NCI-H345 treated with DMSO at 0.1 percent for 48 hours (cell line): ENCODE measurements around the gene CCDC179.

ENCODE experiments used
- DNase-seq: peaks from one replicate; lab custom pipeline; 2025; ENCODE audit not compliant: unreplicated experiment; lab: John Stamatoyannopoulos, UW

The CCDC179 gene

DNA sequence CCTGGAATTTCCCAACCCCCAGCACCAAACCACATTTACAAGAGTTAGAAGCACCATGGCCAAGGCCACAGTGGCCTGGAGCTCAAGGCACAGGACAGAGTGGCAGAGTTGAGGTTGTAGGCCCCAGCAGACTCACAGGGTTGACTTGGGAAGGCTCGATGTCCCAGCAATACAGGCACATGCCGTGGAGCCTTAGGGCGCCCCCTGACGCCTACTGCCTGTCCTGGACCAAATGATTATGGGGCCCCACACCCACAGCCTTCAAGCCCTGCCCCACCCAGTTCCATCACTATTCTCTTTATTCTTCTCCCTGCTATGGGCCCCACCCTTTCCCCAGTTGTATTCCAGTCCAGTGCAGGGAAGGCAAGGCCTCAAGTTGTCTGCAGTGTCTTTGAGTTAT, at the start of gene CCDC179:
Gene CCDC179, minus strand, starts transcription at position 234 of the 400 bp plus-strand sequence. Its CDS starts 53 bp downstream, at position 181.
- DNase-seq, result no peak

DNA sequence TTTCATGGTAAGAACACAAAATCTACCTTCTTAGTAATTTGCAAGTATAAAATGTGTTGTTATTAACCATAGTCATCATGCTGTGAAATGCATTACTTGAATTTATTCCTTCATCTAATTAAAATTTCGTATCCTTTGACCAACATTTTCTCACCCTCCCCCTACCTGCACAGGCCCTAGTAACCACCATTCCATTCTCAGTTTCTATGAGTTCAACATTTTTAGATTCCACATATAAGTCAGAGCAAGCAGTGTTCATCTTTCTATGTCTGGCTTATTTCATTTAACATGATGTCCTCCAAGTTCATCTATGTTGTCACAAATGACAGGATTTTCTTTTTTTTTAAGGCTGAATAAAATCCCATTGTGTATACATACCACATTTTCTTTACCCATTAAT, 43.5 kb upstream of the CCDC179 start:
- DNase-seq, result no peak

DNA sequence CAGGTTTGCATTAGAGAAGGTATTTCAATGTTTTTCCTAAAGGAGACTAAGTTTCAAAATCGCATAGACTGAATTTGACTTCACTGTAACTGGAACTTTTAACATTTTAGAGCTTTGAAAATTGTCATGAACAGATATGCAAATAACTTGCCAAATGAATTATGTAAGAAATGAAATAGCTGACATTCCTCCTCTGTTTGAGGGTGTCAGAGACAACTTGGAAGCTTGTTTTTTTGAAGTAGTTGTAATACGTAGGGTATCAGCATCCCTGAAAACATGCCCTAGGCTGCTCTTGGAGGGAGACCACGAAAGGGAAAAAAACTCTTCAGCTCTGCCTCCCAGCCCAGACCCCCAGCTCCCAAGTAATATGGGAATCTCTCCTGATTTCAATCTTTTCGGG, 41.3 kb upstream of the CCDC179 start:
- no peak for DNase-seq

DNA sequence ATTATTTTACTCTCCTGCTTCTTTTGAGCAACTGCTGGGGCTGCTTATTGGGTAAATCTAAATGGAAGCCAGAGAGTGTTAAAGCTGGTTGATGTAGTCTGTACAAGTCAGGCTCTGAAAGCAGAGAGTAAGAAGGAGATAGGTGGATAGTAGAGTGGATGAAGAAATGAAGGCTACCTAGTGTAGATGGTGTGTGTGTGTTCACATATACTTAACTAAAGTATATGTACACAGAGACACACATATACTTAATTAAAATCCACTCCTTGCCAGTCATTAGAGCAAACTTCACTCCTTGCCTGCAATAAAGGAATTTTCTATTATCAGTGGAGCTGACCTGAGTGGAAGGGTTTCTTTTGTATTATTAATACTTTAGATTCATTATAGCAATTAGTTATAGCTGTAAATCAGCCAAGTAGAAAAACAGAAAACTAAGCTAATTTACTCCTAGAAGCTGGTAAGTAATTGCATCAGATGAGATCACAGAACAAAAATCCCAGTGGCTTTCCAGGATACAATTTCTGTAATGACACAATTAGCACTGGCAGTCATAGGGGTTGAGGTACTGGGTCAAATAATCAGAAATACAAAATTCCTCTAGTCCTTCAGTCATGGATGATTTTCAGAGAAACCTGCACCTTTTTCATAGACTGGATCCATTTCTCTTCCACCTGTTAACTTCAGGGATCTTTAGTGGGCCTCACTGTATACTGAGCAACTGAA, 40.7 kb upstream of the CCDC179 start:
- no peak for DNase-seq

DNA sequence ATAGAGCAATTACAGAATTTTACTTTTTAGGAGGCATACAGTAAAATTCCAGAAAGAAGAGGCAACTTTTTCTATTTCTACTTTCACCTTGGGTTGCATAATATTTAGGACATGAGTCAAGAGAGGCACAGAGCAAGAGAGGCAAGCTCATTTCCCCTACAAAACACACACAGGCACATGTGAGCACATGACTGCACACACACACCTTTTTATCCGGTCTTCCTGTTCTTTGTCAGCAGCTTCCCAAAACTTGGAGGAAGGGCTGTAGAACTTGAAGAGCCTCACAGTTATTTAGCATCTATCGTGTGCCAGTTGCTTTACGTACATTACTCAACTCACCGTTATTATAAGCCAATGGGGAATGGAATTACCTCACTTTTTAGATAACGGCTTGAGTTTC, 37.8 kb upstream of the CCDC179 start:
- DNase-seq, result no peak

DNA sequence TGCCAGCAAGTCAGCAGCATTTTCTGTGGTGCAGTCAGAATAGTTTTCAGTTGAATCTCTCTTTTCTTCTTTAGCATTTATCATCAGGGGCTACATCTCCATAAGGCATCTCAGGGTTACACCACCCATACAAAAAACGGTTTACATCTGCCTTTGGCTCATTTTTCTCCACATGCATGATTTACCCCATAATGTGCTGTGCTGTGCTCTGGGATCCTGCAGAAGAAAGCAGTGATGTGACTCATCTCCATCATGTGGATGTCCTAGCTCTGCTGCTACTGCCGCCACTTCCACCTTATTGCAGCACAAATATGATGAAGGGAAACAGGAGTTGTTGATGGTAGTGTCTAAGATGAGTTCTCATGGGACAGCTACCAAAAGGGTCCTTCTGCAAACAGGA, 30.0 kb upstream of the CCDC179 start:
- DNase-seq, result no peak

DNA sequence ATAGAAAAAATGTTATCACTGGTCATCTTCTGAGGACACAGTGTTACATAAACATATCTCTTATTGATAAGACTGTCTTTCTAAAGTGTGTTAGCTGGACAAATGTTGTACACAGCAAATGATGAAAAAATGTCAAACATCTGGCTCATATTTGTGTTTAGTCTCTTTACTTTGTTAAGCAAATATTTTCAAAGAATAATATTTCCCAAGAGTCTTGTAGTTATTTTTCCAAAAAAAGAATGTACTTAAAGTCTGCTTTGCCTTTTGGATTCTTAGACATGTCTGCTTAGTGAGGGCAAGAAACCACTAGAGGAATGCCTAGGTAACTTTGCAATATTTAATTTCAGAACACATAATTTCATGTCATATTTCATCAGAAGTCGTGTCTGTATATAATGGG, 23.9 kb upstream of the CCDC179 start:
- no peak for DNase-seq

DNA sequence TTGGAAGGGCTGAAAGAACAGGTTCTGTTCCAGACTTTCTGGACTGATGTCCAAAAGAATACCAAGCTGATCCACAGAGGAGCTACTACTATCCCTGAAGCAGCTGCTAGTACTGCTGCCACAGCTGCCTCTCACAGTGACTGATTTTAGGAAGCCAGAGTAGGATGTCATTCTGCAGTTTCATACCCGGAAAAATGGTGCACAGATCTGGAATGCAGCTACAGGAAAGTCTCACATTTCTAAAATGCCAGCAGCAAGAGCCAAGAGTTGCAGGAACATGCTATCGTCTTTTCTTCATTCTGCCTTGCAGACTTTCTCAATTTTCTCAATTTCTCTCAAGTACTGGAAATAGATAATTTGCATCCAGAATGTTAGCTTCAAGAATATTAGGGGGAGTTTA, 19.4 kb upstream of the CCDC179 start:
- no peak for DNase-seq

DNA sequence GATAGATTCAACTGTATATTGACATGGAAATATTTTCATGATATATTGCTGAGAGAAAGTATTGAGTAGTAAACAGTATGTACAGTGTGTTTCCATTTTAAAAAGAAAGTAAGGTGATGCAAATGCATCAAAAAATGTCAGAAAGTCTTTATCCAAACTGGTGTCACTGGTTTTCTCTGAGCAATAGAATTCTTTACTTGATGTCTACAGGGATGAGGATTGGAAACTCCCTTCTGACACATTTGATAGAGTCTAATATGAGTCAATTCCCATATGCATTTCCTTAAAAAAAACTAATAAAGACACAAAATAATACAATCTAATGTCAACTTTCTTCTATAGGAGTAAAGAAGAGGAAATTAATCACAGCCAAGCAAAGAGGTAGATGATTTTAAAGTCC, 18.3 kb upstream of the CCDC179 start:
- DNase-seq, result no peak

DNA sequence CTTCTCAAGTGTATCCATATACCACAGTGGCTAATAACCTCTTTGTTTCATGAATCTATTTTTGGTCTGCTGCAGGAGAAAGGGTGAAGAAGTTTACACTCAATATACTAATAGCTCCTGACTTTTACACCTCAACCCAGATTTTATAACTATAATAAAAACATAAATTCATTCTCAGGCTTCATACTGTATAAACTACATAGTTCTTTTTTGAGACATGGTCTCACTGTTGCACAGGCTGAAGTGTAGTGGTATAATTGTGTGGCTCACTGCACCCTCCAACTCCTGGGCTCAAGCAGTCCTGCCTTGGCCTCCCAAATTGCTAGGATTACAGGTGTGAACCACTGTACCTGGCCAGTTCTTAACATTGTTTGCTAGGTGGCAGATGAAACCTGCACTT, 17.8 kb upstream of the CCDC179 start:
- DNase-seq, result no peak

DNA sequence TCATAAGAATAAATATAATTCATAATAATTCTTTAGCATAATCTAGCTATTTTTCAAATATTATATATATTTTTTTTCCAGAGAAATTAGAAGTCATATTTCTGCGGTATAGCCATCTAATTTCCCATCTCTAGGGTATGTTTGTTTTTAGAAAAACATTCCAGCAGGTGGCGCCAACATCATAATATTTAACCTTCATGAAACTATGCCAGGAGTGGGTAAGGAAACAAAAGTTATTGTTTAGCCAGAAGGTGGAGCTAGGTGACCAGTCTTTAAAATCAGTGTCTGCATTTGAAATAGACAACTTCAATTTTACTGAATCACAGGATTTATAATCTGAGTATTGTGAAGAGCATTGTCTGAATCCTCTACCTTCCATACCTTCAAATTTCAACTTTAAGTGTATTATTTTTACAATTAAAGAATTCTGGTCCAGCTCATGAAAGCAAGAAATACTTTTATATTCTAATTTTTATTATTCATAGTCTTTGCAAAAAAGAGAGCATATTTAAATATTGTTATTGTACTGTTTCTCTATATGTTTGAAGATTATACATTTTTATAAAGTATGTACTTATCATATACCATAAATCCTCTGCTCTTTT, 15.7 kb upstream of the CCDC179 start:
- peak; percentile 95 for DNase-seq

DNA sequence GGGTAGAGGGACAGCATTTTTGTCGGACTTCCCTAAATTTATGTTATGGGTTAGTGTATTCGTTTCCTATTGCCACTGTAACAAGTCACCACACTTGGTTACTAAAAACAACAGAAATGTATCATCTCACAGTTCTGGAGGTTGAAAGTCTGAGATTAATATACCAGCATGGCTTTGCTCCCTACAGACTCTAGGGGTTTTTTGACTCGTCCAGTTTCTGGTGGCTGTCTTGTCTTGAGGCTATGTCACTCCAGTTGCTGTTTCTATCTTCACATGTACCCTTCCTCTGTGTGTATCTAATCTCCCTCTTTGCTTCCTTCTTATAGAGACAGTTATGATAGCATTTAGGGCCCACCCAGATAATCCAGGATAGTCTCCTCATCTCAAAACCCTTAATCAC, 9.1 kb upstream of the CCDC179 start:
- DNase-seq, result no peak

DNA sequence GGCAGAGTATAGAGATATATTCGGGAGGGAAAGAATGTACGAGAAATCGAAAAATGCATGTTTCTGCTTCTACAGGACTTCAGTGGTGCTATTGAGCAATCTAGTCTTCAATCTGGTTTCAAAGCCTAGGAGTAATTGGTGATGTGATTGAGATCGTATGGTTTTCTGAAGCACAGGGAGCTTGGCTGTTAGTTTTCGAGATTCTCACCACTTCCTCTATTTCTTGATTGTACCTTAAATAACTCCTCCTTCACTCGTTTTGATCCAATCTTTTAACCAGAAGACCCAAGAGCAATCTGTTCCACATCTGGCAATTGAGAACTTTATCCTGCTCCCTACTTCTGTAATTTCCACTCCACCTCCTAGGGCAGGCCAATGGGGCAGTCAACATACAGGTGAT, 518 bp downstream of the CCDC179 start:
- no peak for DNase-seq

DNA sequence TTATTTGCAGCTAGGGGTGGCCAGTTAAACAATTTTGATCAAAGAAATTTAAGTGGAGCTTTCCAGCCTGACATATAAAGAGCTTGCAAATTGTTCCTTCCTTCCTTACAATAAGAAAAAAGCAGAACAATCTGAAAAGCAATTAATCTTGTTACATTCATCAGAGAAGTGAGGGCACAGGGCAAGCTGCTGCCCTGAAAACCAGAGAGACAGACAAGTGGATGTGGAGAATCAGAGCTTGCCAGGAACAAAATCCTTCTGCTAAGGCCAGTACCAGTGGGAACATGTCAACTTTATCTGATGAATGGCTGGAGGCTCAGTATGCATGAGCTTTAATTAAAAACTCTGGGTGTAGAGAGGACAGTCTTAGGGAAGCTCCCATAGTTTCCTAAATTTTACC, 8.8 kb downstream of the CCDC179 start:
- DNase-seq, result no peak

DNA sequence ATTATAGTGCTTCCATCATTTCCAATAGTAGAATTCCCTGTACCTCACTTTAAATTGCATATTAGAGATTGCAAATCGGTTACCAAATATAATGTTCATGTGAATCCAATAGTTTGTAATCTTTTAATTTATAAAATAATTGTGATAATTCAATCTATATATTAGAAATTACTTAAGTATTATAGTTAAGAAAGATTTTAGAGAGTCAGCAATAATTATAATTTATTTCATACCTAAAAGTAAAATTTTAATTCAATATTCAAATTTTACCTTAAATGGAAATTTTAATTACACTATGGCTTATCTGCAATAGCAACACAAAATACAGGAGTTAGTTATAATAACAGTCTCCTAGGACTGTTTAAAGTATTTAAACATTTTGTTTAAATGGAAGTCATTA, 13.5 kb downstream of the CCDC179 start:
- DNase-seq, result no peak

DNA sequence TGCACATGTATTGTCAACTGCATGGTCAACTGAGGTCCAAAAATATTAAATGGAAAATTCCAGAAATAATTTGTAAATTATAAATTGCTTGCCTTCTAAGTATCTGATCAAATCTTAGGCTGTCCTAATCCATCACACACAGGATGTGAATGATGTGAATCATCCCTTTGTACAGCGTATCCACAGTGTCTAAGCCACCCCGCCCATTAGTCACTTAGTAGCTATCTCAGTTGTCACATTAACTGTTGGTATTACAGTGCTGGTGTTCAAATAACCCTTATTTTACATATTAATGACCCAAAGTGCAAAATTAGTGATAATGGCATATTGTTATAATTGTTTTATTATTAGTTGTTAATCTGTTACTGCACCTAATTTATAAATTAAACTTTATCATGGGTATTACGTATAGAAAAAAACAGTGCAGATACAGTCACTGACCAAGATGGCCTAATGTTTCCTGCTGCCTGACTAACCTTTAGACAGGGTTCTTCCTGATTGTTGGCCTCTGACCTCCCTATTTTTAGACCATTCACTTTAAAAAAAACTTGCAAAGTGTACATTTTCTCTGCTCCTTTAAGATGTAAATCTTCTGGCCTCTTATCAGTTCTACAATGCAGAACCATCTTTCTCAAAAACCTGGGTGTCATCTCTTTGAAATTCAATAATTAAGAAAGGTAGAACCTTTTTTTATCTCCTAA, 27.8 kb downstream of the CCDC179 start:
- DNase-seq, result no peak

DNA sequence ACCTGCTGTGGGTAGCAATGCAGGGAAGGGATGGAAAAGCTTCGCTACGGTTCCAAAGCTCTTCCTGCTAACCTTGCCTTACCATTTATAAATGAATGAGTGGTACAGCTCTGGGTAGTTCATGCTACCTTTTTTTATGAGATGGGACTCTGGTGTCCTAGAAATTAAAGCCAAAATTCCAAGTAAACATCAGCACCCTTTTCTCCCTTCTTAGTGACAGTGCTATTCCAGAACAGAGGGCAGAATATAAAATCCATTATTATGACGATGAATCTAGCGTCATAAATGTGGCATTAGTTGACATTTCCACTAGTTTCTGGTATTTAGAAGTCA, 30.2 kb downstream of the CCDC179 start:
- DNase-seq, result no peak

DNA sequence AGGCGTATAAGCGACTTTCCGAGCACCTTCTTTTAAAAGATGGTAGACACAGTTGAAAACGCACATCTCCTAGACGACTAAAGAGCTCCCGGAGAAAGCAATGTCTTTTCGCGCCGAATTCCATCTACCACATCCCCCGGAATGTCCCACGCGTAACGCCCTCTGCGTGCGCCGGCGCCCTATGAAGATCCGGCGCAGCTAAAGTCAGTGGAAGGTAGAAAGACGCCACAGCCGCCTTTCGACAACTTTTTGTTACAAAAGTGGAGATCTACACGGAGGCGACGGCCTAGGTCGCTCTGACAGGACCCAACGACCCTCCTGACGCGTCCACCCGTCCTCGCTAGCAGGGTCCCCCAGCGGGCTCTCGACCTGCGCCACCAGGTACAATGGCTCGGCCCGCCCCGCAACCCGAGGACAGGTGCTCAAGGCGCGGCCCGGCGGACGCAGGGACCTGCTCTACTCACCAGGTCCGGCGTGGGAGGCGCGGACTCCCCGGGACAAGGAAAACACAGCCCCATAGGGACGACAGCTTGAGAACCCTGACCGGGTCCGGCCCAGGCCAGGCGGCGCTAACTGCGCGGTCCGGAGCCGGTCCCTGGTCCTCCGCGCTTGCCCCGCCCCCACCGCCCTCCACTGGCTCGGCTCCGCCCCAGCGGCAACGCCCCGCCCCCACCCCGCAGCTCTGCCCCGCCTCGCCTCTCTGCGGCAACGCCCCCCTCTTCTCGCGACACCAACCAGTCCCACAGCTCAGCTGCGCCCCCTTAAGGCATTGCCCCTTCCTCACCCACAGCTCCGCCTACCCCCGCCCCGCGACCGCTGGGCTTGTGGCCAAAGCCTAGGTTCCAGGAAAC, 30.8 kb downstream of the CCDC179 start, which contains the start of gene SVIP:
Gene SVIP, minus strand, starts transcription at position 571 of the 851 bp plus-strand sequence. Its CDS starts 53 bp downstream, at position 518.
- DNase-seq, result peak; percentile 93

DNA sequence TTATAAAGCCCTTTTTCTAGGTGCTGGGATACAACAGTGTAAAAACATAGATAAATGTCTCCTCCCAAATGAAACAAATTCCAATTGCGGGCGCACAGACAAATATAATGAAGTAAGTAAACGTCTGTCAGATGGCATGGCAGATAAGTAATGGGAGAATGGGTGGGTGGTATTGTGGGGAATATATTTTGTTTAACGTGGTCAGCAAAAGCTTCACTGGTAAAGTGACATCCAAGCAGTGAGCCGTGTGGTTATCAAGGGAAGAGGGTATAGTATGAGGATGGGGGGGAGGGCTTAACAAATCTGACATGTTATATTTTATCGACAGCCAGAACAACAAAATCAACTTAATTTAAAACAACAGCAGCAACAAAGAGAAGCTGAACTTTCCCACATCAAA, 31.9 kb downstream of the CCDC179 start:
- no peak for DNase-seq

DNA sequence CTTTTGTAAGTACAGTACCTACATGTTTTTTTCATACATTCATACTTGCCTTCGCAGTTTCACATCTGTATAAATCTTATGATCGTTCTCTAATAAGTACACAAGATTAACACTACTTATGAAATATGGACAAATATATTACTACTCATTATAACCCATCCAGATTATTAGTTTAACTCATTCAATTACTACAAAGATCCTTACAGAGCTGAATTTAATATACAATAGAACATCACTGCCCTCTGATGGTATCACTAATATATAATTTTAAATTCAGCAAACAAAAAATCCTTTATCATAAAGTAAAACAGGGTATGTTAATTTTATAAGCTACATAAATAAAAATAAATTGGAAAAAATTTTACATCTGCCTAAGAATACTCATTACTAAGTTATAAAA, 38.1 kb downstream of the CCDC179 start:
- DNase-seq, result no peak

DNA sequence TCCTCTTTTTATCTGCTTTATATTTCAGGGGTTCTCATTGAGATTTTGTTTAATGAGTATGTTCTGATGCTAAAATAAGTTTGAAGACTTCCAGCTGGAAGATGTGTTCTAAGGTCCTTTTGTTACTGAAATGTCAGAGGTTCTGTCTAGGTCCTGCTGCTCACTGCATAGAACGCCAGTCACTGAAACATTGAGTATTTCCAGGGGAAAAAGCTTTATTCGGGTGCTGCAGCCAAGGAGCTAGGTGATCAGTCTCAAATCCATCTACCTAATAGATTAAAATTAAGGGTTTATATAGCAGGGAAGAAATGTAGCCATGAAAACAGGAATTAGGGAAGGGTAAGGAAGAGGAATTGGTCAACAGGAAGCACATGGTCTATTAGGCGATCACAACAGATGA, 50.4 kb downstream of the CCDC179 start:
- DNase-seq, result no peak
